ACC112 (cell line): Measurements from ENCODE around the gene SYVN1.

Source experiments
- H2AFZ ChIP-seq: fragments of 200-600 bp; sonication (generic); one replicate; pipeline ENCODE4 v1.6.0; 2017; ENCODE audit warnings: antibody characterized with exemption, low read length; ENCODE audit not compliant: unreplicated experiment
- H3K27ac ChIP-seq: fragments of 200-600 bp; sonication (generic); 2 replicates; pipeline ENCODE4 v1.5.1; 2014; ENCODE audit warnings: low read depth, mild to moderate bottlenecking, antibody characterized with exemption, low read length, moderate library complexity
- H3K27me3 ChIP-seq: fragments of 200-600 bp; sonication (generic); 2 replicates; pipeline ENCODE4 v1.6.1; 2014; ENCODE audit warnings: mild to moderate bottlenecking, antibody characterized with exemption, low read length, moderate library complexity, mixed read lengths; ENCODE audit not compliant: insufficient read depth
- H3K36me3 ChIP-seq: fragments of 200-600 bp; sonication (generic); 2 replicates; pipeline ENCODE4 v1.6.1; 2016; ENCODE audit warnings: mild to moderate bottlenecking, antibody characterized with exemption, low read length, moderate library complexity, mixed read lengths; ENCODE audit not compliant: insufficient read depth
- H3K4me1 ChIP-seq: fragments of 200-600 bp; sonication (generic); one replicate; pipeline ENCODE4 v1.6.1; 2016; ENCODE audit warnings: low read length, mixed read lengths; ENCODE audit not compliant: insufficient read depth, unreplicated experiment, control insufficient read depth
- H3K4me3 ChIP-seq: fragments of 200-600 bp; sonication (generic); 2 replicates; pipeline ENCODE4 v1.5.1; 2014; ENCODE audit warnings: mild to moderate bottlenecking, low read depth, low read length
- H3K79me2 ChIP-seq: fragments of 200-600 bp; sonication (generic); one replicate; pipeline ENCODE4 v1.6.0; 2016; ENCODE audit warnings: low read length; ENCODE audit not compliant: control insufficient read depth, unreplicated experiment, insufficient read depth

Gene SYVN1

DNA sequence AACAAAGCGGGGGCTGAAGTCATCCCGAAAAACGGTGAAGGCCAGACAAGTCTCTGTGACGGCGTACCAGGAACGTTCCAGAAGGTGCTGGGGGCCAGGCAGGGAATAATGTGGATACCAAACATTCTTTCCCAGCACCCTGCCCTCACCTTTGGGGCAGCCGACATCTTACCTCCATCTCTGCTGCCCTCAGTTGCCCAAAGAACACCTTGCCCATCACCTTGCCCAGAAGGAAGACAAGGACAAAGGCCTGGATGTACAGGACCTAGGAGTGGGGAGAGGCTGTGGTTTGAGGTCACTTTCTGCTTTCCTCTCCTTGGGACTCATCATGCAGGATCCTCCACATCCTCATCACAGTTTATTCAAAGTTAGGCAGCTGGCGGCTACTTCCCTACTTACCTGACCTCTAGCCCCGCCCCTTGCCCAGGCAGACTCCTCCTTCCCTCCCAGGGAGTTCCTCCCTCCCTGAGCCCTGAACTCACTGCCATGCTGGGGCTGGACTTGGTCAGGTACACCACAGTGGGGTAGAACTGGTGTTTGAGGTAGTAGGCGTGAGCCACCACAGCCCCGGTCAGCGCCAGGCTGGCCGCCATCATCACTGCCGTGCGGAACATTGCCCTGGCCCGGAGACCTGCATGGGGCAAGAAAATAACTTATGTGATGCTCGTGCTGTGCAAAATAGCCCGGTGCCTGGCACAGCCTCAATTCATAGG is 1.2 kb downstream of the SYVN1 start:
- Histone ChIP-seq H3K27me3 (no peaks in the 10 kb centered on the region), H2AFZ (no peak overlapping the region), H3K4me1 (peaks cover 6% of the 10 kb centered on the region), H3K36me3 (peaks cover 3% of the 10 kb centered on the region; the same call in 1 of the 2 replicates), H3K4me3 (peak overlapping the region; percentile 85), H3K27ac (no peak overlapping the region), H3K79me2 (peaks cover 29% of the 10 kb centered on the region)

- Histone ChIP-seq H3K79me2 (peaks cover 29% of the 10 kb centered on the region), H3K27ac (no peak overlapping the region), H3K27me3 (no peaks in the 10 kb centered on the region), H3K36me3 (peaks cover 3% of the 10 kb centered on the region; the same call in 1 of the 2 replicates), H3K4me3 (peak overlapping the region; percentile 85; the same call in 1 of the 2 replicates), H3K4me1 (peaks cover 6% of the 10 kb centered on the region), H2AFZ (no peak overlapping the region)
Measured at GRCh38 chr11:65132238-65132987, 1.9 kb downstream of the SYVN1 start.

DNA sequence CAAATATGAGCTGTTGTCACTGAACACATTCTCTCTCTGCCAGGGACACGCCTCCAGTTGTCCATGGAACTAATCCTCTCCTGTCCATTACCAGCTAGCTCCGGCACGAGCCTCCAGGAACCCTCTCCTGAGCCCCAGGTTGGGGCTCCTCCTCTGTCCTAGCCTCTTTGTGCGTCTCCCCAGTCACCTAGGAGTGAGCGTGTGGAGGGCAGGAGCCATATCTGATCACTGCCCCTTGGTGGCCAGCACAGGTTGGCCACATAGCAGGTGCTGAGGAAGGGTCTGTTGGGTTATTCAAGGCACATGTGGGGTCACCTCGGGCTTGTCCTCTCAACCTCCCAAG is 2.5 kb downstream of the SYVN1 start:
- H3K4me1 ChIP-seq: peaks cover 6% of the 10 kb centered on the region
- no peak overlapping the region for H3K4me3 ChIP-seq
- H2AFZ ChIP-seq: no peak overlapping the region
- H3K27ac ChIP-seq: no peak overlapping the region
- peaks cover 3% of the 10 kb centered on the region; the same call in 1 of the 2 replicates for H3K36me3 ChIP-seq
- no peaks in the 10 kb centered on the region for H3K27me3 ChIP-seq
- H3K79me2 ChIP-seq: peaks cover 29% of the 10 kb centered on the region

DNA sequence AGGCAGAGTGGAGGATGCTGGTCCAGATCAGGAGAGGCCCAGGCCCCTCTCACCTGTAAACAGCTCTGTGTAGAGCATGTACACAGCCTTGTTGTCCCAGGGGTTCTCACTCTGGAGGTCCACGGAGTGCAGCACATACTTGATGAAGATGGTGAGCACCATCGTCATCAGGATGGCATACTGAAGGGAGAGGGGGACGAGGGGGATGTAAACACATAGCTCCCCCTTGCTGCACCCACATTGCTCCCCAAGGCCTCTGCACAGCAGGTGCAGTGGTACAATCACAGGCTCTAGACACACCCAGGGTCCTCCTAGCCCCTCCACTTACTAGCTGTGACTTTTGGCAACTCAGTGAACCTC is 2.9 kb downstream of the SYVN1 start:
- no peaks in the 10 kb centered on the region for H3K27me3 ChIP-seq
- H3K79me2 ChIP-seq: peaks cover 29% of the 10 kb centered on the region
- no peak overlapping the region for H3K27ac ChIP-seq
- H3K4me3 ChIP-seq: no peak overlapping the region
- no peak overlapping the region for H2AFZ ChIP-seq
- peaks cover 3% of the 10 kb centered on the region; the same call in 1 of the 2 replicates for H3K36me3 ChIP-seq
- H3K4me1 ChIP-seq: peaks cover 6% of the 10 kb centered on the region

- peaks cover 3% of the 10 kb centered on the region; the same call in 1 of the 2 replicates for H3K36me3 ChIP-seq
- peaks cover 6% of the 10 kb centered on the region for H3K4me1 ChIP-seq
- no peaks in the 10 kb centered on the region for H3K27me3 ChIP-seq
- no peak overlapping the region for H3K4me3 ChIP-seq
- H2AFZ ChIP-seq: no peak overlapping the region
- no peak overlapping the region for H3K27ac ChIP-seq
- peaks cover 29% of the 10 kb centered on the region for H3K79me2 ChIP-seq
Measured at GRCh38 chr11:65130631-65131416, 3.5 kb downstream of the SYVN1 start.

DNA sequence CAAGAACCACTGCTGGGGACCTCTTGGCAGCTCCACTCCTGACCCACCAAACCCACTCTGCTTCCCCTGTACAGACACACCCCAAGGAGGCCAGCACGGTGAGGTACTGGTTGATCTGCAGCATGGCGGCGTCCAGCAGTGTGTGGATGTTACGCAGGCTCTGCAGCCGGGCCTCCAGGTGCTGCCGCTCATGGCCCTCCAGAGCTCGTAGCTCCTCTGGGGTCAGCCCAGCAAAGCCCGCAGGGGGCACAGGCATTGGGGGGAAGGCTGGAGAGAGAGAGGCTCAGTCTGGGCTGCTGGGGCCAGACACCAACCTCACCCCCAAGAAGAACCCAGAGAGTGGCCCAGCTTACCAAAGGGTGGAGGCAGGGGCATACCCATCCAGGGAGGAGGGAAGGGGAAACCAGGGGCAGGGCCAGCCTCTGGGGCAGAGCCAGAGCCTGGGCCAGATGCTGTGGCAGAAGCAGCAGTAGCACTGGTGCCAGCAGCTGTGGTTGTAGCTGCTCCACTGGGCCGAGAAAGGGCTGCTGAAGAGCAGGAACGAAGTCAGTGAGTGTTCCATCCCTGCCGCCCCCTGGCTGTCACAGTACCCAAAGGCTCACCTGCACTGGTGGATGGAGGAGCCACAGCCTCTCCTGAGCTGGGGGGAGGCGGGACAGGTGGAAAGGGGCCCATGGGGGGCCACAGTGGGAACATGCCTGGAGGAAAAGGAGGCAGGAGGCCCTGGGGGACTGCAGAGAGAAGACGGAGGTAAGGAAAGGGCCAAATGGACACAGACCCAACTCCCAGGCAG is 4.5 kb downstream of the SYVN1 start:
- no peak overlapping the region for H3K4me3 ChIP-seq
- H3K79me2 ChIP-seq: peaks cover 26% of the 10 kb centered on the region
- H3K4me1 ChIP-seq: peaks cover 6% of the 10 kb centered on the region
- no peaks in the 10 kb centered on the region for H3K27me3 ChIP-seq
- H2AFZ ChIP-seq: no peak overlapping the region
- no peak overlapping the region for H3K27ac ChIP-seq
- peaks cover 3% of the 10 kb centered on the region; the same call in 1 of the 2 replicates for H3K36me3 ChIP-seq

- peaks cover 6% of the 10 kb centered on the region for H3K4me1 ChIP-seq
- H3K4me3 ChIP-seq: no peak overlapping the region
- no peak overlapping the region for H2AFZ ChIP-seq
- no peaks in the 10 kb centered on the region for H3K27me3 ChIP-seq
- no peak overlapping the region for H3K27ac ChIP-seq
- H3K79me2 ChIP-seq: peaks cover 30% of the 10 kb centered on the region
- H3K36me3 ChIP-seq: peaks cover 6% of the 10 kb centered on the region; the same call in 1 of the 2 replicates
Measured at GRCh38 chr11:65128182-65129145, 5.9 kb downstream of the SYVN1 start.

- Histone ChIP-seq H3K4me3 (no peak overlapping the region), H2AFZ (no peak overlapping the region), H3K4me1 (peaks cover 6% of the 10 kb centered on the region), H3K36me3 (peaks cover 6% of the 10 kb centered on the region; the same call in 1 of the 2 replicates), H3K27me3 (no peaks in the 10 kb centered on the region), H3K79me2 (peaks cover 28% of the 10 kb centered on the region), H3K27ac (no peak overlapping the region)
Measured at GRCh38 chr11:65127473-65128181, 6.7 kb downstream of the SYVN1 start.
